ENCODE measurements around the gene DGKB. TPM values are rescaled to one million over a fixed set of nuclear protein-coding genes. Genes with fewer than 3 reads are reported as not detected.

The DGKB gene
- total and polyA plus RNA-seq, 2 of the 8 experiments (the other 6 are each of a cell fraction or from before 2014, with no cell fraction given) = 1.9 to 2.6 TPM

DNA sequence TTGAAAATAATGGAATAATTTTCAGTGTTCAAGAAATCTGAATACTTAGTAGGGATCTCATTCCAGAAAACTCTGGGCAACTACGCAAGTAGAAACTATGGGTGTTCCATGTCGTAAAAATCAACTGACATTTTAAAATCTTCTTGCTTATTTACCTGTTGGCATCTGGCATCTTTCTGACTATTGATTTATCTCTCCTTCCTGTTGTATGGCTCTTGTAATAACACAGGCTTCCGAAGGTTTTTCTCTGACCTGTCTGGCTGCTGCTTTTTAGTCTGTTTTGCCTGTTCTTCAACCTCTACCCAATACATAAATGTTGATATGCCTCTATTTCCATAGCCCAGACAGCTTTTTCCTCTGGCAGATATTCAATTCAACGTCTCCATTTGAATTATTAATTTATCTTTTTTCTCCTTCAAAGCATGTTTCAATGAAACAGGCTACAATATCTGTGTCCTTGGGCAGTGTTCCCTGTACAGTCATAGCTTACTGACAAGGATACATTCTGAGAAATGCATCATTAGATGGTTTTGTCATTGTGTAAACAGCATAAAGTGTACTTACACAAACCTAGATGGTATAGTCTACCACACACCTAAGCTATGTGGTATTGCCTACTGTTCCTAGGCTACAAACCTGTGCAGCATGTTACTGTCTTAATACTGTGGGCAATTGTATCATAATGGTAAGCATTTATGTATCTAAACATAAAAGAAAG, 807.2 kb downstream of the DGKB start:
- no peak overlapping the region for H4K8ac ChIP-seq (ENCODE audit: extremely low read depth, insufficient read depth, low read length)
- no peak overlapping the region for H3K27ac ChIP-seq (ENCODE audit: low read depth, low read length)
- FAIRE-seq (no peak), DNase-seq (ENCODE audit: low read depth in 1 of 2, low spot score in 2 of 2) (no peak)
- H3K79me1 ChIP-seq (ENCODE audit: low read depth, low read length) = no peaks in the 10 kb centered on the region
- H2BK120ac ChIP-seq (replicated peaks; ENCODE audit: low read depth, low read length) = no peak overlapping the region
- 89% methylated on average over 4 of the region's 4 CpGs; no CpG with 5 or more reads in 1 of the 2 experiments for WGBS, 2 experiments (ENCODE audit: extremely low coverage in 1 of 2, insufficient coverage in 1 of 2, insufficient read length in 1 of 2, insufficient replicate concordance in 2 of 2, low coverage in 1 of 2, low lambda C conversion rate in 2 of 2, missing lambda C conversion rate in 1 of 2)
- no peaks in the 10 kb centered on the region for H3K27me3 ChIP-seq (replicated peaks in 1 of 4; ENCODE audit: control insufficient read depth in 3 of 4, extremely low read depth in 1 of 4, insufficient read depth in 3 of 4, low read length in 3 of 4)
- POLR2A ChIA-PET (ENCODE audit: partially characterized antibody) = no interaction called here
- no peaks in the 10 kb centered on the region for H4K20me1 ChIP-seq (replicated peaks in 1 of 2; ENCODE audit: control insufficient read depth in 1 of 2, insufficient read depth in 2 of 2, low read length in 2 of 2)
- H4K5ac ChIP-seq (ENCODE audit: insufficient read length, low read depth, low read length) = no peak overlapping the region
- H3K36me3 ChIP-seq (ENCODE audit: control insufficient read depth in 2 of 4, insufficient read depth in 4 of 4, low read length in 3 of 4) = no peaks in the 10 kb centered on the region
- no peak overlapping the region for H2BK20ac ChIP-seq (ENCODE audit: low read length)
- no peaks in the 10 kb centered on the region for H3K79me2 ChIP-seq (ENCODE audit: control insufficient read depth in 1 of 2, insufficient read depth in 2 of 2, low read length in 2 of 2)
- TF ChIP-seq JUND (IDR thresholded peaks at IDR 0.05; ENCODE audit: low read length) (no peak), TAF1 (IDR thresholded peaks at IDR 0.05; ENCODE audit: low read depth, low read length) (no peak), RBBP5 (IDR thresholded peaks at IDR 0.05; ENCODE audit: borderline replicate concordance, low read depth, low read length) (no peak), CREB1 (IDR thresholded peaks at IDR 0.05) (no peak), BRCA1 (IDR thresholded peaks at IDR 0.05; ENCODE audit: low read depth, low read length) (no peak), SAP30 (IDR thresholded peaks at IDR 0.05; ENCODE audit: insufficient read depth, insufficient replicate concordance, low read length) (no peak), CTBP2 (IDR thresholded peaks at IDR 0.05; ENCODE audit: borderline replicate concordance, insufficient read depth, insufficient read length, low read length) (no peak), RAD21 (IDR thresholded peaks at IDR 0.05 in 1 of 2, conservative IDR thresholded peaks at IDR 0.05 in 1 of 2; ENCODE audit: low read depth in 2 of 2, low read length in 2 of 2) (no peak), TAF7 (optimal IDR thresholded peaks at IDR 0.05; ENCODE audit: borderline replicate concordance, low read depth, low read length) (no peak), POU5F1 (IDR thresholded peaks at IDR 0.05; ENCODE audit: low read depth, low read length) (no peak), SP2 (IDR thresholded peaks at IDR 0.05; ENCODE audit: low read length) (no peak)
- TF ChIP-seq, protein P1, sequence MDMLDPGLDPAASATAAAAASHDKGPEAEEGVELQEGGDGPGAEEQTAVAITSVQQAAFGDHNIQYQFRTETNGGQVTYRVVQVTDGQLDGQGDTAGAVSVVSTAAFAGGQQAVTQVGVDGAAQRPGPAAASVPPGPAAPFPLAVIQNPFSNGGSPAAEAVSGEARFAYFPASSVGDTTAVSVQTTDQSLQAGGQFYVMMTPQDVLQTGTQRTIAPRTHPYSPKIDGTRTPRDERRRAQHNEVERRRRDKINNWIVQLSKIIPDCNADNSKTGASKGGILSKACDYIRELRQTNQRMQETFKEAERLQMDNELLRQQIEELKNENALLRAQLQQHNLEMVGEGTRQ (IDR thresholded peaks at IDR 0.05; ENCODE audit: low read length) = no peak
- no peak overlapping the region for H3K9ac ChIP-seq (replicated peaks in 1 of 4; ENCODE audit: extremely low read depth in 1 of 4, low read depth in 3 of 4, low read length in 3 of 4)
- H3K56ac ChIP-seq (replicated peaks; ENCODE audit: insufficient read length, low read depth, low read length) = no peak overlapping the region
- H3K18ac ChIP-seq (ENCODE audit: extremely low read depth, low read length) = no peak overlapping the region
- no peak overlapping the region for H3K4ac ChIP-seq (replicated peaks; ENCODE audit: insufficient read length, low read depth, low read length)
- H4K91ac ChIP-seq (replicated peaks; ENCODE audit: insufficient read length, low read length) = no peak overlapping the region
- no peak overlapping the region for H2BK15ac ChIP-seq (ENCODE audit: low read length)
- H3K23me2 ChIP-seq (ENCODE audit: low read depth, low read length) = no peaks in the 10 kb centered on the region
- H3K4me3 ChIP-seq (ENCODE audit: extremely low read depth in 1 of 4, insufficient read depth in 2 of 4, low read depth in 3 of 4, low read length in 4 of 4) = no peak overlapping the region
- H3K9me3 ChIP-seq (ENCODE audit: insufficient read depth in 2 of 2, low read depth in 1 of 2, low read length in 1 of 2) = no peaks in the 10 kb centered on the region
- no peaks in the 10 kb centered on the region for H3K4me1 ChIP-seq (replicated peaks in 1 of 4; ENCODE audit: control insufficient read depth in 3 of 4, insufficient read depth in 4 of 4, low read length in 3 of 4)
- no peak overlapping the region for H3K4me2 ChIP-seq (ENCODE audit: insufficient read depth in 1 of 2, low read depth in 2 of 2, low read length in 2 of 2)
- no peak overlapping the region for H3K14ac ChIP-seq (ENCODE audit: insufficient read length)
- H2BK5ac ChIP-seq (ENCODE audit: low read depth, low read length) = no peak overlapping the region
- no peak overlapping the region for H2BK12ac ChIP-seq (ENCODE audit: low read depth, low read length)
- H2AFZ ChIP-seq (ENCODE audit: low read length) = no peak overlapping the region
- H2AK5ac ChIP-seq (ENCODE audit: low read depth, low read length) = no peak overlapping the region
- H3K23ac ChIP-seq (ENCODE audit: insufficient read length) = no peak overlapping the region
- CTCF ChIA-PET (ENCODE audit: partially characterized antibody) = no interaction called here

Measured in H1 (cell line).